Measurements from ENCODE around the gene CLEC4G.

CLEC4G gene

GRCh38 chr19:7715671-7716070 lies 16.2 kb downstream of the CLEC4G start:
- Histone ChIP-seq H2AFZ (ENCODE audit: low read depth, low read length, severe bottlenecking) (no peak overlapping the region), H3K9me3 (ENCODE audit: insufficient read depth, low read length) (no peaks in the 10 kb centered on the region), H3K27ac (ENCODE audit: low read depth, low read length) (no peak overlapping the region), H3F3A (ENCODE audit: insufficient read depth) (no peaks in the 10 kb centered on the region), H3K4me2 (ENCODE audit: low read depth, low read length, poor library complexity, severe bottlenecking) (no peak overlapping the region), H3K9me2 (replicated peaks; ENCODE audit: insufficient read depth, low read length) (no peaks in the 10 kb centered on the region), H3K36me3 (ENCODE audit: low read length) (no peaks in the 10 kb centered on the region), H4K20me1 (ENCODE audit: low read depth, low read length) (no peaks in the 10 kb centered on the region), H3K9ac (ENCODE audit: low read length) (no peak overlapping the region), H3K79me2 (ENCODE audit: insufficient read depth, low read length) (no peaks in the 10 kb centered on the region), H3K4me3 (ENCODE audit: insufficient read depth, low read length, poor library complexity, severe bottlenecking) (no peak overlapping the region), H3K27me3 (ENCODE audit: low read length) (no peaks in the 10 kb centered on the region)
- TF ChIP-seq, protein P1, sequence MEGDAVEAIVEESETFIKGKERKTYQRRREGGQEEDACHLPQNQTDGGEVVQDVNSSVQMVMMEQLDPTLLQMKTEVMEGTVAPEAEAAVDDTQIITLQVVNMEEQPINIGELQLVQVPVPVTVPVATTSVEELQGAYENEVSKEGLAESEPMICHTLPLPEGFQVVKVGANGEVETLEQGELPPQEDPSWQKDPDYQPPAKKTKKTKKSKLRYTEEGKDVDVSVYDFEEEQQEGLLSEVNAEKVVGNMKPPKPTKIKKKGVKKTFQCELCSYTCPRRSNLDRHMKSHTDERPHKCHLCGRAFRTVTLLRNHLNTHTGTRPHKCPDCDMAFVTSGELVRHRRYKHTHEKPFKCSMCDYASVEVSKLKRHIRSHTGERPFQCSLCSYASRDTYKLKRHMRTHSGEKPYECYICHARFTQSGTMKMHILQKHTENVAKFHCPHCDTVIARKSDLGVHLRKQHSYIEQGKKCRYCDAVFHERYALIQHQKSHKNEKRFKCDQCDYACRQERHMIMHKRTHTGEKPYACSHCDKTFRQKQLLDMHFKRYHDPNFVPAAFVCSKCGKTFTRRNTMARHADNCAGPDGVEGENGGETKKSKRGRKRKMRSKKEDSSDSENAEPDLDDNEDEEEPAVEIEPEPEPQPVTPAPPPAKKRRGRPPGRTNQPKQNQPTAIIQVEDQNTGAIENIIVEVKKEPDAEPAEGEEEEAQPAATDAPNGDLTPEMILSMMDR (IDR thresholded peaks at IDR 0.05; ENCODE audit: insufficient read depth, low read length, poor library complexity, severe bottlenecking): no peak
- no peak for TF ChIP-seq EZH2phosphoT487 (conservative IDR thresholded peaks at IDR 0.05; ENCODE audit: low read length)

- Histone ChIP-seq H3K27ac (ENCODE audit: low read depth, low read length) (no peak overlapping the region), H3K79me2 (ENCODE audit: insufficient read depth, low read length) (no peaks in the 10 kb centered on the region), H3K9ac (ENCODE audit: low read length) (no peak overlapping the region)
Measured at GRCh38 chr19:7710616-7711015, 21.3 kb downstream of the CLEC4G start.

GRCh38 chr19:7709932-7710460 lies 21.9 kb downstream of the CLEC4G start:
- no peaks in the 10 kb centered on the region for H3F3A ChIP-seq (ENCODE audit: insufficient read depth)
- H3K79me2 ChIP-seq (ENCODE audit: insufficient read depth, low read length): no peaks in the 10 kb centered on the region
- no peak overlapping the region for H3K4me3 ChIP-seq (ENCODE audit: insufficient read depth, low read length, poor library complexity, severe bottlenecking)
- H3K27ac ChIP-seq (ENCODE audit: low read depth, low read length): no peak overlapping the region
- no peak overlapping the region for H3K4me2 ChIP-seq (ENCODE audit: low read depth, low read length, poor library complexity, severe bottlenecking)
- H3K9me3 ChIP-seq (ENCODE audit: insufficient read depth, low read length): no peaks in the 10 kb centered on the region
- no peaks in the 10 kb centered on the region for H3K27me3 ChIP-seq (ENCODE audit: low read length)
- H3K9ac ChIP-seq (ENCODE audit: low read length): no peak overlapping the region
- no peak overlapping the region for H2AFZ ChIP-seq (ENCODE audit: low read depth, low read length, severe bottlenecking)
- H3K36me3 ChIP-seq (ENCODE audit: low read length): no peaks in the 10 kb centered on the region
- no peaks in the 10 kb centered on the region for H3K9me2 ChIP-seq (replicated peaks; ENCODE audit: insufficient read depth, low read length)
- no peak for TF ChIP-seq EZH2phosphoT487 (conservative IDR thresholded peaks at IDR 0.05; ENCODE audit: low read length)
- TF ChIP-seq, protein P1 (IDR thresholded peaks at IDR 0.05; ENCODE audit: insufficient read depth, low read length, poor library complexity, severe bottlenecking): no peak
- H4K20me1 ChIP-seq (ENCODE audit: low read depth, low read length): no peaks in the 10 kb centered on the region

More at GRCh38 chr19:7710616-7711015, 21.3 kb downstream of the CLEC4G start:
- Histone ChIP-seq H3K36me3 (ENCODE audit: low read length) (no peaks in the 10 kb centered on the region), H3F3A (ENCODE audit: insufficient read depth) (no peaks in the 10 kb centered on the region), H3K27me3 (ENCODE audit: low read length) (no peaks in the 10 kb centered on the region), H3K4me3 (ENCODE audit: insufficient read depth, low read length, poor library complexity, severe bottlenecking) (no peak overlapping the region), H3K9me3 (ENCODE audit: insufficient read depth, low read length) (no peaks in the 10 kb centered on the region), H3K9me2 (replicated peaks; ENCODE audit: insufficient read depth, low read length) (no peaks in the 10 kb centered on the region), H2AFZ (ENCODE audit: low read depth, low read length, severe bottlenecking) (no peak overlapping the region), H4K20me1 (ENCODE audit: low read depth, low read length) (no peaks in the 10 kb centered on the region), H3K4me2 (ENCODE audit: low read depth, low read length, poor library complexity, severe bottlenecking) (no peak overlapping the region)
- TF ChIP-seq, protein P1 (IDR thresholded peaks at IDR 0.05; ENCODE audit: insufficient read depth, low read length, poor library complexity, severe bottlenecking): no peak
- no peak for TF ChIP-seq EZH2phosphoT487 (conservative IDR thresholded peaks at IDR 0.05; ENCODE audit: low read length)

Measured in SU-DHL-6 (cell line).